GM12801 (cell line): ENCODE data around the gene MPHOSPH6.

Experiments used
- TF ChIP-seq, protein P1 (sequence below): IDR thresholded peaks from one replicate; pipeline ENCODE4 v1.5.1; 2011; ENCODE audit warnings: control low read depth; ENCODE audit not compliant: insufficient read length; ENCODE audit errors: extremely low read depth

MPHOSPH6 gene

DNA sequence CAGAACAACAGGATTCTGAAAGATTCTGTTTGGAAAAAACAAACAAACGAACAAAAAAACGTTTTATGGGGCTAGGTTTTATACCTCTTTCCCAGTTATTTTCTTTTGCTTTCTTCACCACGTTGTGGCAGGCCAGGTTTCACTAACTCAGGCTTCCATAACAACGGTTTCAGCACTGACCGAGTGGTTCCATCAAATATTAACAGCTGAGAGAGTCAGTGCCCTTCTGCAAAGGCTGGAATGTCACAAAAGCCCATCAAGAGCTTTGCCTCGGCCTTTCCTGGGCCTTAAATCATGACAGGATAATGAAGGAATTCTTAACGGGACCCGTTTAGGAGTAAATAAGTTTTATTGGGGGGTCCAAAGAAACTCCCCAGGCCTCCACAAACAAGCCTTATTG is 34.2 kb downstream of the MPHOSPH6 start:
- TF ChIP-seq, protein P1, sequence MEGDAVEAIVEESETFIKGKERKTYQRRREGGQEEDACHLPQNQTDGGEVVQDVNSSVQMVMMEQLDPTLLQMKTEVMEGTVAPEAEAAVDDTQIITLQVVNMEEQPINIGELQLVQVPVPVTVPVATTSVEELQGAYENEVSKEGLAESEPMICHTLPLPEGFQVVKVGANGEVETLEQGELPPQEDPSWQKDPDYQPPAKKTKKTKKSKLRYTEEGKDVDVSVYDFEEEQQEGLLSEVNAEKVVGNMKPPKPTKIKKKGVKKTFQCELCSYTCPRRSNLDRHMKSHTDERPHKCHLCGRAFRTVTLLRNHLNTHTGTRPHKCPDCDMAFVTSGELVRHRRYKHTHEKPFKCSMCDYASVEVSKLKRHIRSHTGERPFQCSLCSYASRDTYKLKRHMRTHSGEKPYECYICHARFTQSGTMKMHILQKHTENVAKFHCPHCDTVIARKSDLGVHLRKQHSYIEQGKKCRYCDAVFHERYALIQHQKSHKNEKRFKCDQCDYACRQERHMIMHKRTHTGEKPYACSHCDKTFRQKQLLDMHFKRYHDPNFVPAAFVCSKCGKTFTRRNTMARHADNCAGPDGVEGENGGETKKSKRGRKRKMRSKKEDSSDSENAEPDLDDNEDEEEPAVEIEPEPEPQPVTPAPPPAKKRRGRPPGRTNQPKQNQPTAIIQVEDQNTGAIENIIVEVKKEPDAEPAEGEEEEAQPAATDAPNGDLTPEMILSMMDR = no peak

DNA sequence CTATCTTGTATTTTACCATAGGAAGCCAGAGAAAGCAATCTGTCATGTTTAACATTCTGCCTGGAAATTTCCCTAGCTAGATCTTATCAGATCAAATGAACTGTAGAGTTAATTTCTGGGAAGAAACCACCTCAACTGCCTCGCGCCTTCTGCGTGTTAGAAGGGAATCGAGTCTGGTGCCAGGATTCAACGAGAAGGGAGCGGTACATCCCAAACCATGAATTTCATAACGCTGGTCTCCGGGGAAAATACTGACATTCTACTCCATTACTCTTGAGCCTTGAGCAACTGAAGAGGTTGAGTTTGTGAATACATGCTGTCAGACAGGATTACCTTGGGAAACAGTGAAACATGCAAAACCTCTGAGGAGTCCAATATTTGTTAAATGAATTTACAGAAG is 35.2 kb downstream of the MPHOSPH6 start:
- TF ChIP-seq, protein P1 = no peak

GRCh38 chr16:82133798-82134197 is 36.2 kb downstream of the MPHOSPH6 start:
- TF ChIP-seq, protein P1 = no peak

DNA sequence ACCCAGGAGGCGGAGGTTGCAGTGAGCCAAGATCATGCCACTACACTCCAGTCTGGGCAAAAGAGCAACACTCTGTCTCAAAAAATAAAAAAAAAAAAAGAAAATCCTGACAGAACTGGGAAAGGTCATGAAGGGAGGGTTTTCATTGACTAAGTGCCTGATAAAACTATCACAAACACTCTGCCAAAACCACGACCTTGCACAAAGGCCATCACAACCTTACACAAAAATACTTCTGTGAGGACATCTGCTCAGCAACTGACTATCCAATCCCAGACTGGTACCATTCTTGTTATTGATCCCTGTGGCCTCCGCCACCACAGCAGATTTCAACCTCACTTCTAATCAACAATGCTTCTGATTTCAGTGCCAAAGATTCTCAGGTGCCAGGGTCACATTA is 40.1 kb downstream of the MPHOSPH6 start:
- TF ChIP-seq, protein P1 = no peak

GRCh38 chr16:82124651-82125050 is 45.4 kb downstream of the MPHOSPH6 start:
- TF ChIP-seq, protein P1 = no peak

DNA sequence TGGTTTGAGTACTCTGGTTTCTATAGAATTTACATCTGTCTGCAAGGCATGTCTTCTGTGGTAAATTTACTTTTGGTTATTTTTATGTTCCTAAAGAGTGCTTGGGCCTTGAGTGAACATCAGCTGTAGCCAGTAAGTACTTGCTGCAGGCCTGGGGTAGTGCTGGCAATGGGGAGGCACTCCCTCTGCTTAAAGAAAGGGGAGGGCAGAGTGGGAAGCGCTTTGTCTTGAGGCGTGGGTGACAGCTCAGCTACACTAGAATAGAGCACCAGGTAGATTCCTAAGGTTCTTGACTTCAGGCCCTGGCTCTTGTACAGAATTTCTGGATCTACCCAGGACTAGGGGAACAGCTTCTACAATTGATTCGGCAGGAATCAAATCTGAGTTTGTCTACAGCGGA is 50.6 kb downstream of the MPHOSPH6 start:
- TF ChIP-seq, protein P1 = no peak

- TF ChIP-seq, protein P1 = no peak
Observed at GRCh38 chr16:82118749-82119148, 51.3 kb downstream of the MPHOSPH6 start.

DNA sequence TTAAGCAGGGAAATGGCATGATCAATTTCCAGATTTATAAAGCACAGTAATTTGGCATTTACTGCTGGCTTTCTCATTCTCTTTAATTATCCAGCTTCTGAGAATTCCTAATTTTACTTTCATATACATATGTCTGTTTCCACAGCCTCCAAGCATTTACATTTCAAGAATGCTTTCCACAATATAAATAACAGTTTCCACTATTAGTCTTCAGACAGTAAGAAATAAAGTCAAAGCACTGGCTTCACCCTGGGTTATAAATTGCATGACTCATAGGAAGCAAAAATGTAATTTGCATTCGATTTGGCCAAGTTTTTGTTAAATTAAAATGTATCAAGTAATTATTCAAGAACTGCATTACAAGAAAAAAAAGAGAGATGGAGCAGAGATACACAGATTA is 53.5 kb downstream of the MPHOSPH6 start:
- TF ChIP-seq, protein P1 = no peak
